Breast epithelium (tissue), 4 donors: Measurements from ENCODE around the gene HYDIN. TPM values are rescaled to one million over a fixed set of nuclear protein-coding genes. Genes with fewer than 3 reads are reported as not detected.

ENCODE experiments used
- DNase-seq, 2 donors: peaks; one replicate each; pipeline ENCODE4 v3.0.0-alpha.2; 2019; ENCODE audit warnings: low spot score in 2 of 2
- H3K27ac ChIP-seq, 2 donors: fragments of 200-600 bp; sonication (generic) in 1 of 2; one replicate each; pipeline ENCODE4 v1.5.1; 2016 to 2019; ENCODE audit warnings: mild to moderate bottlenecking in 1 of 2
- H3K27me3 ChIP-seq, 2 donors: fragments of 200-600 bp; sonication (generic) in 1 of 2; one replicate each; pipeline versions ENCODE4 v1.5.1 to v1.6.0; 2017 to 2019; ENCODE audit warnings: control low read depth in 1 of 2, mild to moderate bottlenecking in 1 of 2
- H3K36me3 ChIP-seq: fragments of 200-600 bp; one replicate; pipeline ENCODE4 v1.5.1; 2019
- H3K4me1 ChIP-seq, 2 donors: fragments of 200-600 bp; sonication (generic); one replicate each; pipeline ENCODE4 v1.5.1; 2016 to 2019; ENCODE audit warnings: control low read depth in 1 of 2
- H3K4me3 ChIP-seq, 3 donors: fragments of 200-600 bp; sonication (generic); 1 replicate in 2 of 3; 2 replicates in 1 of 3; pipeline ENCODE4 v1.5.1; 2016 to 2019; ENCODE audit warnings: mild to moderate bottlenecking in 3 of 3, moderate library complexity in 2 of 3
- H3K9me3 ChIP-seq, 2 donors: fragments of 200-600 bp; sonication (generic) in 1 of 2; one replicate each; pipeline ENCODE4 v1.5.1; 2016 to 2019; ENCODE audit warnings: control low read depth in 1 of 2
- POLR2A ChIP-seq: fragments of 450-650 bp; IDR thresholded peaks from one replicate; pipeline ENCODE4 v1.6.1; 2016; ENCODE audit warnings: antibody characterized with exemption, mild to moderate bottlenecking, moderate library complexity
- POLR2AphosphoS5 ChIP-seq, 3 donors: sonication (generic); formaldehyde crosslinking; IDR thresholded peaks; one replicate each; pipeline ENCODE4 v1.6.1; 2017; ENCODE audit warnings: antibody characterized with exemption in 3 of 3
- intact Hi-C: fragments of 100-400 bp; cut with DNase I; formaldehyde crosslinking; loops from one replicate; pipeline ENCODE4 v1.15.1; 2023; ENCODE audit warnings: low total_unique reads
- total RNA-seq, 3 donors: library from RNA; depleted of rRNA; stranded (reverse); fragments of >200 nt; gene quantifications; one replicate each; pipeline ENCODE4 v1.1.0, GENCODE V29; 2016
- TF ChIP-seq, protein P1 (sequence below), 3 donors: fragments of 450-650 bp; IDR thresholded peaks; one replicate each; pipeline ENCODE4 v1.5.1; 2016 to 2017; ENCODE audit warnings: antibody characterized with exemption in 3 of 3, mild to moderate bottlenecking in 3 of 3, moderate library complexity in 3 of 3

The HYDIN gene
- total RNA-seq, 3 donors from 2014 or later: 0.96 to 9.4 (median 4.9) TPM

DNA sequence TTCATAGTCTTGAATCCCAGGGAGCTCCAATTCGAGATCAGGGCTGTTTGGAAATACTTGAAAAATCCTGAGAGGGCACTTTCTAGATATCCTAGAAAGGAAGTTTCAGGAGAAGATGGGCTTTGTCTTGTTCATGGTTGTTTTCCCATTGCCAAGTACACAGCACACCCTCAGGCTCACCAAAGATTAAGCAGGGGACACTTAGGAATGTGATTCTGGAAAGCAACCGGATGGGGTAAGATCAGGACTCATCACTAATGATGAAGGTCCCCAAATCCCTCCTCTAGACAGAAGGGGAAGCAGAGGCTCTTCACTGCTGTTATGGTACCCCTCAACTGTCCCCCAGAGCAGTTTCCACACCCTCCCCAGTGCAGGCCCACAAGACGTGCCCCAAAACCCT lies 470.3 kb downstream of the HYDIN start:
- DNase-seq: no peak
- Histone ChIP-seq H3K9me3 (no peaks in the 10 kb centered on the region), H3K27ac (peak overlapping the region in 1 of 2 donors; percentile 84), H3K4me1 (no peaks in the 10 kb centered on the region), H3K27me3 (no peaks in the 10 kb centered on the region), H3K4me3 (no peak overlapping the region), H3K36me3 (no peaks in the 10 kb centered on the region)
- intact Hi-C loops: no loop called here
- TF ChIP-seq, protein P1, sequence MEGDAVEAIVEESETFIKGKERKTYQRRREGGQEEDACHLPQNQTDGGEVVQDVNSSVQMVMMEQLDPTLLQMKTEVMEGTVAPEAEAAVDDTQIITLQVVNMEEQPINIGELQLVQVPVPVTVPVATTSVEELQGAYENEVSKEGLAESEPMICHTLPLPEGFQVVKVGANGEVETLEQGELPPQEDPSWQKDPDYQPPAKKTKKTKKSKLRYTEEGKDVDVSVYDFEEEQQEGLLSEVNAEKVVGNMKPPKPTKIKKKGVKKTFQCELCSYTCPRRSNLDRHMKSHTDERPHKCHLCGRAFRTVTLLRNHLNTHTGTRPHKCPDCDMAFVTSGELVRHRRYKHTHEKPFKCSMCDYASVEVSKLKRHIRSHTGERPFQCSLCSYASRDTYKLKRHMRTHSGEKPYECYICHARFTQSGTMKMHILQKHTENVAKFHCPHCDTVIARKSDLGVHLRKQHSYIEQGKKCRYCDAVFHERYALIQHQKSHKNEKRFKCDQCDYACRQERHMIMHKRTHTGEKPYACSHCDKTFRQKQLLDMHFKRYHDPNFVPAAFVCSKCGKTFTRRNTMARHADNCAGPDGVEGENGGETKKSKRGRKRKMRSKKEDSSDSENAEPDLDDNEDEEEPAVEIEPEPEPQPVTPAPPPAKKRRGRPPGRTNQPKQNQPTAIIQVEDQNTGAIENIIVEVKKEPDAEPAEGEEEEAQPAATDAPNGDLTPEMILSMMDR (IDR thresholded peaks at IDR 0.05): no peak
- no peak for TF ChIP-seq POLR2A
- TF ChIP-seq POLR2AphosphoS5 (IDR thresholded peaks at IDR 0.05): no peak

DNA sequence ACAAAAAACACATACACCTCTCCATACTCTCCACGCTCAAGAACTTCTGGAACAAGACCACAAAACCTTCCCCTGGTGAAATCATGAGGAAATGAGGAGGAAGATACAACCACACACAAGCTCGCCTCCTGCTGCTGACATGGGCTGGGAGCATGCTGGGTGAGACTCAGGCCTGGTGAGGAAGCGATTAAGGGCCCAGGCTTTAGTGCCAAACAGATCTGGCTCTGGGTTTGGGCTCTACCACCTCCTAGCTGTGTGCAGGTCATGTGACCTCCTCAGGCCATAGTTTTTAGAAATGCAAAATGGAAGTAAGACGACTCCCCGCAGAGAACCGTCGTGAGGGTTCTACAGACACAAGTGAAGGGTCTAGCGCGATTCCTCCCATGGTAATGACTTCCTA lies 470.9 kb downstream of the HYDIN start:
- DNase-seq: no peak
- Histone ChIP-seq H3K9me3 (no peaks in the 10 kb centered on the region), H3K27ac (peak overlapping the region in 1 of 2 donors; percentile 84), H3K4me3 (no peak overlapping the region), H3K36me3 (no peaks in the 10 kb centered on the region), H3K27me3 (no peaks in the 10 kb centered on the region), H3K4me1 (no peaks in the 10 kb centered on the region)
- TF ChIP-seq POLR2A (no peak), POLR2AphosphoS5 (IDR thresholded peaks at IDR 0.05) (no peak)
- intact Hi-C loops: no loop called here

DNA sequence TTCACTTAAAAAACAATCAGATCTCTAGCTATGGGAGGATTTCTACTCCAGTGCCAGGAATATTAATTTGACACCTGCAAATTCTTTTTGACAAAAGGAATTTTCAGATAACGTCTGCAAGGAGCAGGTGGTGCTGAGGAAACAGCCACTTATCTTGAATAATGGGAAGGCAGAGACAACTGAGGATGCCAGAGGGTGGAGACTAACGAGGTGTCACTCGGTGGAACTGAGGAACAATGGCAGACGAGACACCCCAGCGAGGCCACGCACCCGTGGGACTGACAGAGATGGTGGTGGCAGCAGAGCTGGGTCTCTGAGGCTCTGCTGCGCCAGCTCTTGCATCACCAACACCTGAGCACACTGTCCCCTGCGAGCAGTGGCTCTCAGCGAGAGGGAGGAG lies 471.7 kb downstream of the HYDIN start:
- H3K4me3 ChIP-seq: no peak overlapping the region
- H3K27ac ChIP-seq: no peak overlapping the region
- intact Hi-C loops: no loop called here
- H3K36me3 ChIP-seq: no peaks in the 10 kb centered on the region
- no peaks in the 10 kb centered on the region for H3K27me3 ChIP-seq
- H3K9me3 ChIP-seq: no peaks in the 10 kb centered on the region
- no peak for TF ChIP-seq POLR2A
- TF ChIP-seq, protein P1 (IDR thresholded peaks at IDR 0.05): no peak
- TF ChIP-seq POLR2AphosphoS5 (IDR thresholded peaks at IDR 0.05): no peak
- DNase-seq: no peak
- H3K4me1 ChIP-seq: no peaks in the 10 kb centered on the region

Other genes starting within 250 kb of the HYDIN start
- 10 to 100 TPM; 18.1 to 39.7 (median 29.5) TPM for gene CMTR2, start 58.7 kb upstream of the HYDIN start, total RNA-seq
- gene CALB2, start 128.0 kb upstream of the HYDIN start, total RNA-seq: 100 to 1,000 TPM in 1 of 3 donors, 10 to 100 TPM in 1, 1 to 10 TPM in 1; 7.5 to 169 (median 22.2) TPM
- gene TLE7, start 211.3 kb upstream of the HYDIN start, total RNA-seq: not detected
- 10 to 100 TPM in 2 of 3 donors, 1 to 10 TPM in 1; 9.8 to 16.8 (median 11.8) TPM for gene ZNF23, start 231.5 kb upstream of the HYDIN start, total RNA-seq